Esophagus muscularis mucosa (tissue), 3 donors: ENCODE results near the gene LGI1.

ENCODE experiments used
- CTCF ChIP-seq, 3 experiments: fragments of 200-600 bp in 2 of 3; fragments of 450-650 bp in 1 of 3; sonication (generic) in 2 of 3; IDR thresholded peaks; one replicate each; pipeline ENCODE4 v1.5.1; 2017 to 2019; ENCODE audit warnings: antibody characterized with exemption in 3 of 3, mild to moderate bottlenecking in 2 of 3, moderate library complexity in 1 of 3
- POLR2A ChIP-seq: fragments of 450-650 bp; IDR thresholded peaks from one replicate; pipeline ENCODE4 v1.6.1; 2017; ENCODE audit warnings: antibody characterized with exemption, moderate library complexity, mild to moderate bottlenecking, low read depth
- POLR2AphosphoS5 ChIP-seq, 2 donors: sonication (generic); formaldehyde crosslinking; IDR thresholded peaks; one replicate each; pipeline ENCODE4 v1.6.1; 2017; ENCODE audit warnings: antibody characterized with exemption in 2 of 2

- TF ChIP-seq POLR2AphosphoS5 (IDR thresholded peaks at IDR 0.05) (no peak), CTCF (IDR thresholded peaks at IDR 0.05) (no peak), POLR2A (no peak)
Measured at GRCh38 chr10:93807371-93807770, 49.6 kb downstream of the LGI1 start.
